Hepatocyte (in vitro differentiated cells): ENCODE measurements around the gene RXRA. TPM values are rescaled to one million over a fixed set of nuclear protein-coding genes. Genes with fewer than 3 reads are reported as not detected.

Experiments used
- DNase-seq: peaks from one replicate; pipeline ENCODE4 v3.0.0-alpha.2; 2016; ENCODE audit warnings: low spot score
- H2AFZ ChIP-seq: fragments of 200-600 bp; sonication (generic); 2 replicates; pipeline ENCODE4 v1.6.0; 2016; ENCODE audit warnings: antibody characterized with exemption, mild to moderate bottlenecking
- H3K27ac ChIP-seq: fragments of 200-600 bp; sonication (generic); 2 replicates; pipeline ENCODE4 v1.5.1; 2016; ENCODE audit warnings: mild to moderate bottlenecking
- H3K27me3 ChIP-seq: fragments of 200-600 bp; sonication (generic); 2 replicates; pipeline ENCODE4 v1.6.1; 2016
- H3K36me3 ChIP-seq: fragments of 200-600 bp; sonication (generic); replicated peaks from 2 replicates; pipeline ENCODE4 v1.5.1; 2016; ENCODE audit warnings: low read depth; ENCODE audit not compliant: insufficient read depth
- H3K4me1 ChIP-seq: fragments of 200-600 bp; sonication (generic); 2 replicates; pipeline ENCODE4 v1.5.1; 2016; ENCODE audit warnings: mild to moderate bottlenecking, moderate library complexity; ENCODE audit not compliant: insufficient read depth
- H3K4me2 ChIP-seq: fragments of 200-600 bp; sonication (generic); 2 replicates; pipeline ENCODE4 v1.6.0; 2016
- H3K4me3 ChIP-seq: fragments of 200-600 bp; sonication (generic); 2 replicates; pipeline ENCODE4 v1.5.1; 2016; ENCODE audit warnings: mild to moderate bottlenecking
- H3K79me2 ChIP-seq: fragments of 200-600 bp; sonication (generic); 2 replicates; pipeline ENCODE4 v1.6.0; 2017; ENCODE audit warnings: mild to moderate bottlenecking
- H3K9me2 ChIP-seq: fragments of 200-600 bp; sonication (generic); replicated peaks from 2 replicates; pipeline ENCODE4 v1.6.0; 2017; ENCODE audit warnings: mild to moderate bottlenecking; ENCODE audit not compliant: insufficient read depth
- H3K9me3 ChIP-seq: fragments of 200-600 bp; sonication (generic); 2 replicates; pipeline ENCODE4 v1.5.1; 2016; ENCODE audit warnings: low read depth, mild to moderate bottlenecking
- H4K20me1 ChIP-seq: fragments of 200-600 bp; sonication (generic); 2 replicates; pipeline ENCODE4 v1.6.0; 2016; ENCODE audit warnings: mild to moderate bottlenecking; ENCODE audit not compliant: insufficient read depth, poor library complexity, severe bottlenecking
- CTCF ChIP-seq: fragments of 200-600 bp; sonication (generic); IDR thresholded peaks from 2 replicates; pipeline ENCODE4 v1.5.1; 2016; ENCODE audit warnings: antibody characterized with exemption, mild to moderate bottlenecking; ENCODE audit not compliant: poor library complexity
- EZH2 ChIP-seq: fragments of 200-600 bp; sonication (generic); IDR thresholded peaks from 2 replicates; pipeline ENCODE4 v1.6.1; 2016; ENCODE audit warnings: antibody characterized with exemption, mild to moderate bottlenecking, borderline replicate concordance
- EZH2phosphoT487 ChIP-seq: fragments of 200-600 bp; sonication (generic); IDR thresholded peaks from one replicate; pipeline ENCODE4 v1.6.1; 2018; ENCODE audit warnings: antibody characterized with exemption, mild to moderate bottlenecking, low read depth, moderate library complexity; ENCODE audit not compliant: unreplicated experiment, severe bottlenecking
- WGBS: methylation state at CpG from one replicate; pipeline ENCODE4 v1.1.6; 2016; ENCODE audit warnings: low lambda C conversion rate; ENCODE audit errors: missing lambda C conversion rate; 5-methylcytosine and 5-hydroxymethylcytosine counted together
- polyA plus RNA-seq: library from polyadenylated mRNA; unstranded; fragments of >200 nt; fragmentation: Nextera tagmentation; extraction: Ambion mirVana; gene quantifications from 2 replicates; pipeline ENCODE4 v1.2.1, GENCODE V29; 2016
- total RNA-seq: library from RNA; depleted of rRNA; stranded (reverse); fragments of >200 nt; gene quantifications from 2 replicates; pipeline ENCODE4 v1.2.3, GENCODE V29; 2014

Gene RXRA
- total and polyA plus RNA-seq, 2 experiments from 2014 or later, result 35.9 to 41.6 TPM

- no peak for TF ChIP-seq EZH2phosphoT487
- TF ChIP-seq EZH2, result no peak
- TF ChIP-seq CTCF, result no peak
- H3K36me3 ChIP-seq, result no peaks in the 10 kb centered on the region
- peaks cover 26% of the 10 kb centered on the region for H3K4me1 ChIP-seq
- no peak for DNase-seq
- H2AFZ ChIP-seq, result no peak overlapping the region
- no peak overlapping the region for H3K4me3 ChIP-seq
- no peaks in the 10 kb centered on the region for H3K9me3 ChIP-seq
- H3K27me3 ChIP-seq, result no peaks in the 10 kb centered on the region
- 93% methylated on average over 32 of the region's 40 CpGs for WGBS
- H3K4me2 ChIP-seq, result no peak overlapping the region
- no peaks in the 10 kb centered on the region for H3K9me2 ChIP-seq
- no peak overlapping the region for H3K27ac ChIP-seq
- peaks cover 75% of the 10 kb centered on the region for H4K20me1 ChIP-seq
- peaks cover 41% of the 10 kb centered on the region for H3K79me2 ChIP-seq
Measured at GRCh38 chr9:134408939-134409737, 82.9 kb downstream of the RXRA start.

- WGBS, result 89% methylated on average over 17 of the region's 17 CpGs
- Histone ChIP-seq H2AFZ (no peak overlapping the region), H3K79me2 (peaks cover 38% of the 10 kb centered on the region), H3K4me1 (peaks cover 32% of the 10 kb centered on the region), H3K27me3 (no peaks in the 10 kb centered on the region), H3K9me3 (no peaks in the 10 kb centered on the region), H3K4me2 (no peak overlapping the region), H3K36me3 (no peaks in the 10 kb centered on the region), H4K20me1 (peaks cover 77% of the 10 kb centered on the region), H3K9me2 (no peaks in the 10 kb centered on the region), H3K27ac (no peak overlapping the region), H3K4me3 (no peak overlapping the region)
- no peak for DNase-seq
- TF ChIP-seq CTCF (no peak), EZH2phosphoT487 (no peak), EZH2 (no peak)
Measured at GRCh38 chr9:134410071-134410834, 84.0 kb downstream of the RXRA start.

DNA sequence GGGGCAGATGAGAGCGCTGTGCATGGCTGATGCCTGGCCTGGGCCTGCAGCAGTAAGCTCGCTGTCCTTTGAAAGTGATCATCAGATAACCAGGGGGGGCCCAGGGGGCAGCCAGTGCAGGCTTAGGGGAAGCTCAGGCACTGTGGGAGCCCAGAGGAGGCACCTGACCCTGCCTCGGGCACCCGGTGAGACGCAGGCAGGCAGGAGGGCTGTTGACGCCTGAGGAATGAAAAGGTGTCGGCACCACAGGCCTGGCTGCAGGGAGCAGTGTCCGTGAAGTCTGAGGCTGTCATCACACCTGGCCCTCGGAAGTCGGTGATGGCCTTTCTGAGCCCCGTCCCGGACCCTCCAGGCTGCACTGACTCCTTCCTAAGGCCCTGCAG, 84.6 kb downstream of the RXRA start:
- Histone ChIP-seq H3K9me2 (no peaks in the 10 kb centered on the region), H3K27ac (no peak overlapping the region), H3K79me2 (peaks cover 35% of the 10 kb centered on the region), H3K36me3 (no peaks in the 10 kb centered on the region), H4K20me1 (peaks cover 78% of the 10 kb centered on the region), H3K4me3 (no peak overlapping the region), H3K9me3 (no peaks in the 10 kb centered on the region), H3K4me1 (peaks cover 32% of the 10 kb centered on the region), H3K27me3 (no peaks in the 10 kb centered on the region), H2AFZ (no peak overlapping the region), H3K4me2 (no peak overlapping the region)
- WGBS, result 70% methylated on average over 12 of the region's 12 CpGs
- TF ChIP-seq EZH2phosphoT487 (no peak), CTCF (no peak), EZH2 (no peak)
- DNase-seq, result no peak
